ENCODE measurements around the gene CENPE.
"Not testable (repeated sequence)": the region's sequence is repeated elsewhere in the genome, so short reads cannot be mapped to it uniquely, and the experiment has no call there.

The CENPE gene

DNA sequence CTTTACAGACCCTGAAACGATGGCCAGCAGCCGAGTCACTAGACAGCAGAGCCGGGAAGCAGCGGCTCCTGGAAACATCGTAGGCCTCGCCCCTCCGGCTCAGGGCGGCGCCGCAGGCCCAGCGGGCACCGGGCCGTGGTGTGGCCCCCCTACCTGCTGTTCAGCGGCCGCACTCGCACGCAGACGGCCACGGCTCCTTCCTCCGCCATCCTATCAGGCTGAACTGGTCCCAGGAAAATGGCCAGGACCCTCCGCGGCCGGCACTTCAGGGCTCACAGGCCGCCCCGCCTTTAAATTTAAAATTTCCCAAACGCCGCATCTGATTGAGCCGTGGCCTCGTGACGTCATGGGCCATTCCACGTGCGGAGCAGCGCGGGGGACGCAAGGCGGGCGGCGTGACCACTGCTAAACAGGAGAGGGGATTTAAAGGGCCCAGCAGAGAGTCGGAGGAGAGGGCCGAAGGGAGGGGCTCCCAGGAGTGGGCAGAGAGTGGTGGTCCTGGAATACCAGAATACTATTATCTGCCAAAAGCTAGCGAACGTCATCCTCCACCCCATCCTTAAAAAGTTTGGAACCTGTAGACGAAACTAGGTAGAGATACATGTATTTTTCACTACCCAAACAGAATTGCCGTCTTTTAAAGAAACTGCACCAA, at the start of gene CENPE:
TSS of gene CENPE (minus strand) at position 233 of the 655 bp plus-strand sequence. CDS start at position 209, 24 bp downstream.
- DNase-seq, result peak; percentile 80

- no peak for DNase-seq
Measured at GRCh38 chr4:103244251-103244650, 46.1 kb upstream of the CENPE start.

GRCh38 chr4:103230938-103231337, 32.8 kb upstream of the CENPE start:
- DNase-seq, result not testable (repeated sequence)

DNA sequence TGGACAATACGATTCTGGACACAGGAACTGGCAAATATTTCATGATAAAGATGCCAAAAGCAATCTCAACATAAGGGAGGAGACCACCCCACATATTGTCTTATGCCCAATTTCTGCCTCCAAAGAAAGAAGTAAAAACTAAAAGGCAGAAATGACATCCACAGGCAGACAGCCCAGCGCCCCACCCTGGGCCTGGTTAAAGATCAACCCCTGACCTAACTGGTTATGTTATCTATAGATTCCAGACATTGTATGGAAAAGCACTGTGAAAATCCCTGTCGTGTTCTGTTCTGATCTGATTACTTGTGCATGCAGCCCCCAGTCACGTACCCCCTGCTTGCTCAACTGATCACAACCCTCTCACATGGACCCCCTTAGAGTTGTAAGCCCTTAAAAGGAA, 25.4 kb upstream of the CENPE start:
- DNase-seq, result not testable (repeated sequence)

- no peak for DNase-seq
Measured at GRCh38 chr4:103207673-103208072, 9.5 kb upstream of the CENPE start.

DNA sequence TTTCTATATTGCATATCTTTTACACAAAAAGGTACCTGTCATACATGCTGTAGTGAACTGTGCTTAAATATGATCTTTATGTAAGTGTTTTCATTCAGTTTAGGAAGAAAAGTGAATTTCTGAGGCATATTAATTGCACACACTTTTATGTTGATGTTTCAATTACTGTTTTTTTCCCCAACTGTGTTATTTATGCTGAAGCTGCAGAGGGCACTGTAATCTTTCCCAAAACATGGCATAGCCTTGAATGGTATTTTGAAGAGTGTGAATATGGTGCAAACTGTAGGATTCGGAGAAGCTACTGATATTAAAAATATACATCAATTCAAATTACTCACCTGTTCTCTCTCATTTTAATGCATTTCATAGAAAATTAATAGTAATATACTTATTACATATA, 6.0 kb upstream of the CENPE start:
- DNase-seq, result no peak

GRCh38 chr4:103201724-103202123, 3.6 kb upstream of the CENPE start:
- no peak for DNase-seq

DNA sequence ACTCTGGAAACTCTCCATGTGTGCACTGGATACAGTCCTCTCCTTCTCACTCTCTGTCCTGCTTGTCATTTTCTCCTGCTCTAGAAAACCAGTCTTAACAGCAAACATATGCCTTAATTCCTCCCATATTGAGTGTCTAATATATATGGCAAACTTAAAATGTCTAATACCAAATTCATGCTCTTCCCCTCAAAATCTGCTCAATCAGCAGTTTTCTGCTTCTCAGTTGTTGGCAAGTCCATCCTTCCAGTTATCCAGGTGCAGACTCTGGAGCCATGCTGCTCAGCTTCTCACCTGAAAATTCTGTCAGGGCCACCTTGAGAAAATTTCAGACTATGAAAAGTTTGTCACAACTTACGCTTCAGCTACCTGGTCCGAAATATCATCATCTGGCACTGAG, 3.1 kb upstream of the CENPE start:
- no peak for DNase-seq

DNA sequence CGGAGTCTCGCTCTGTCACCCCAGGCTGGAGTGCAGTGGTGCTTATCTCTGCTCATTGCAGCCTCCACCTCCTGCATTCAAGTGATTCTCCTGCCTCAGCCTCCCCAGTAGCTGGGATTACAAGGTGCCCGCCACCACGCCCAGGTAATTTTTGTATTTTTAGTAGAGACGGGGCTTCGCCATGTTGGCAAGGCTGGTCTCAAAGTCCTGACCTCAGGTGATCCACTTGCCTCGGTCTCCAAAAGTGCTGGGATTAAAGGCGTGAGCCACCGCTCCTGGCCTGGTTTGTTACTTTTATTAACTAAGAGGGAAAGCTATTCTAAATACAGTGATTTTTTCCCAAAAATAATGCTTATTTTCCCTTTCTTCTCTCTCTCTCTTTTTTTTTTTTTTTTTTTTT, 866 bp upstream of the CENPE start:
- no peak for DNase-seq

GRCh38 chr4:103197765-103198110, 405 bp downstream of the CENPE start:
- DNase-seq, result no peak

- no peak for DNase-seq
Measured at GRCh38 chr4:103193457-103193856, 4.7 kb downstream of the CENPE start.

DNA sequence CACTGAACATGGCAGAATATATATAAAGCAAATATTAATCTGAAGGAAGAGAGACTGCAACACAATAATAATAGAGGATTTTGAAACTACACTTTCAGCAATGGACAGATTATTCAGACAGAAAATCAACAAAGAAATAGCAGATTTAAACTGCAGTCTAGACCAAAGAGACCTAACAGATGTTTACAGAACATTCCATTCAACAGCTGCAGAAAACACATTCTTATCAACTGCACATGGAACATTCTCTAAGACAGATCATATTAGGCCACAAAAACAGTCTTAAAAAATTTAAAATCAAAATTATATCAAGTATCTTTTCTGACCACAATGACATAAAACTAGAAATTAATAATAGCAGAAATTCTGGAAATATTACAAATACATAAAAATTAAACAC, 27.1 kb downstream of the CENPE start:
- DNase-seq, result no peak

DNA sequence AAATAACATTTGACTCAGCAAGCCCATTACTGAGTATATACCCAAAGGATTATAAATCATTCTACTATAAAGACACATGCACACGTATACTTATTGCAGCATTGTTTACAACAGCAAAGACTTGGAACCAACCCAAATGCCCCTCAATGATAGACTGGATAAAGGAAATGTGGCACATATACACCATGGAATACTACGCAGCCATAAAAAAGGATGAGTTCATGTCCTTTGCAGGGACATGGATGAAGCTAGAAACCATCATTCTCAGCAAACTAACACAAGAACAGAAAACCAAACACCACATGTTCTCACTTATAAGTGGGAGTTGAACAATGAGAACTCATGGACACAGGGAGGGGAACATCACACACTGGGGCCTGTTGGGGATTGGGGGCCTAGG, 28.4 kb downstream of the CENPE start:
- DNase-seq, result not testable (repeated sequence)

DNA sequence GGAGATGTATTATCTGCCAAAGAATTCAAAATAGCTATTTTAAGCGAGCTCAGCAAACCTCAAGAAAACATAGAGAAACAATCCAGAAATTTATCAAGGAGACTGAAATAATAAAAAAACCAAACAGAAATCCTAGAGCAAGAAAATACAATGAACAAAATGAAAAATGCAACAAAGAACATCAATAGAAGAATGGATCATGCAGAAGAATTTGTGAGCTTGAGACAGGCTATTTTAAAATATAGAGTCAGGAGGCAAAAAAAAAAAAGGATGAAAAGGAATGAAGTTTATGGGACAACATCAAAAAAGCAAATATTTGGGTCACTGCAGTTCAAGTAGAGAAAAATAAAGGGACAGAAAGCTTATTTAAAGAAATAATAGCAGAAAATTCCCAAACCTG, 29.1 kb downstream of the CENPE start:
- no peak for DNase-seq

DNA sequence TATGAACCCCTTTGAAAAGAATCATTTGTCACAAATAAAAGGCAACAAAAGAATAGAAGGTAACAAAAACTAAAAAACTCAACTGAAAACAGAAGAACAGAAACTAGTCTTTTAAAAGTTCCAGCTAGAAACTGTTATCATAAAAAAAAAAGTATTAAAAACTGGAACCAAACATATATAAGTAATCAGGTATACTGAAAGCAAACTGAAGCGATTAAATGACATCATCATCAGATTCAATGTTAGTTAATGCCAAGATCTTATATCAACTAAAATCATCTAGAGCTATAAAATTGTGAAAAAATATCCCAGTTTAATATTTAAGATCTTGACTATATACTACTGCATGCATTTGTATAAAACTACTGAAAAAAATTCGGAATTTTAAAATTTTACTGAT, 36.0 kb downstream of the CENPE start:
- DNase-seq, result no peak

DNA sequence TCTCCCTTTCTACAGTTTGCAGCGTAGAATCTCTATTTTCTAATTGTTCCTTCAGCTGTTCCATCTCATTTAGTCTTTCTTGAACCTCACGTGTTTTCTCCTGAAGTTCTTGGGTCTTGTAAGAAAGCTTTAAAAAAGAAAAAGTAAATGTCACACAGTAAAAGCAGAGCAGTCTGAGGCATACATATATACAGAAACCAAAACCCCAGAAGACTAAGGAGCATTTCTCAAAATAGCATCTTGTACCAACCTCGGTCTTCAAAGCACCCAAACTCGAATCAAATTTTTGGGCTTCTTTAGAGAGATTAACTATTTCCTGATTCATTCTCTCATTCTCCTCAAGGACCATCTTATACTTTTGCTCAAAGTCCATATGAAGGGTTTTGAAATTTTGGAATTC, 39.4 kb downstream of the CENPE start:
- DNase-seq, result no peak

GRCh38 chr4:103156106-103156505, 42.0 kb downstream of the CENPE start:
- DNase-seq, result no peak

DNA sequence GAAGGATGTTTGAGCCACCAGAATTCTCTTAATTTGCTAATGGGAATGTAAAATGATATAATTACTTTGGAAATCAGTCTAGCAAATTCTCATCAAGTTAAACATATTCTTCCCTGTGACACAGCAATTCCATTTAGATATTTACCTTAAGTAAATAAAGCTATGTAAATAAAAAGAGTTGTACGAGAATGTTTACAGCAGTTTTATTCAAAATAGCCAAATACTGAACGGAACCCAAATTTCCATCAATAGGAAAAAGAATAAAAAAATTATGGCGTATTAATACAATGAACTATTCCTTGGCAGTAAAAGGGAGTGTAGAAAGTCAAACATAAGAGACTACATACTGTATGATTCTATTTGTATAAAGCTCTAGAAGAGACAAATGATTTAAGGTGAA, 45.8 kb downstream of the CENPE start:
- DNase-seq, result no peak

- no peak for DNase-seq
Measured at GRCh38 chr4:103150677-103151076, 47.5 kb downstream of the CENPE start.

DNA sequence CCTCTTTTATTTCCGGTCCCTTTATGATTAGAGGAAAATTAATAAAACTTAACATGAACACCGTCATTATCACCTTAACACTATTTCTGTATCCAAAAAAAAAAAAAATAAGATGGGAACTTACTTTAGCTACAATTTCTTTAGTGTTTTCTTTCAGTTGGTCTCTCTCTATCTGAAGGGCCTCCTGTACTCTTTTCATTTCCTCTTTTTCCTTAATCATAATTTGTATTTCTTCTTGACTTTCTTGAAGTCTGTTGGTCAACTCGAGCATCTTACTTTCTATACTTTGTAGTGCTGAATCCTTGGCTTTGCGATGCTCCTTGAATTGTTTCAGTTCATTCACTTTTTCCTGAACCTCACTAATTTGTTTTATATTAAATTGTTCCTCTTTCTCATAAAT, 53.2 kb downstream of the CENPE start:
- DNase-seq, result no peak

DNA sequence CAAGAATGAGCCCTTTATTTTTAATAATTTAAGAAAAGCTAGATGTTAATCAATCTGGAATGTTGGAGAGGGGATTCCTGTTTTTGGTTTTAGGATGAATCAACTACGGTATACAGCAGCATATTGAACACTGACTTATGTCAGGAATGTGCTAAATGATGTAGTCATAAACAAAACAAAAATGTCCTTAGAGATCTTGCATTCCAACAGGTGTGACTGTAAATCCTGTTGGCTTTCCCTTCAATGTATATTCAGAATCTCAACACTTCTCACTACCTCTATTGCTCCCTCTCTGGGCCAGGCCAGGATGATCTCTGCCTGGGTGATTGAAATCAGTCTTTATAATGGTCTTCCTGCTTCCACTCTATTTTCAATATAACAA, 60.7 kb downstream of the CENPE start:
- no peak for DNase-seq

DNA sequence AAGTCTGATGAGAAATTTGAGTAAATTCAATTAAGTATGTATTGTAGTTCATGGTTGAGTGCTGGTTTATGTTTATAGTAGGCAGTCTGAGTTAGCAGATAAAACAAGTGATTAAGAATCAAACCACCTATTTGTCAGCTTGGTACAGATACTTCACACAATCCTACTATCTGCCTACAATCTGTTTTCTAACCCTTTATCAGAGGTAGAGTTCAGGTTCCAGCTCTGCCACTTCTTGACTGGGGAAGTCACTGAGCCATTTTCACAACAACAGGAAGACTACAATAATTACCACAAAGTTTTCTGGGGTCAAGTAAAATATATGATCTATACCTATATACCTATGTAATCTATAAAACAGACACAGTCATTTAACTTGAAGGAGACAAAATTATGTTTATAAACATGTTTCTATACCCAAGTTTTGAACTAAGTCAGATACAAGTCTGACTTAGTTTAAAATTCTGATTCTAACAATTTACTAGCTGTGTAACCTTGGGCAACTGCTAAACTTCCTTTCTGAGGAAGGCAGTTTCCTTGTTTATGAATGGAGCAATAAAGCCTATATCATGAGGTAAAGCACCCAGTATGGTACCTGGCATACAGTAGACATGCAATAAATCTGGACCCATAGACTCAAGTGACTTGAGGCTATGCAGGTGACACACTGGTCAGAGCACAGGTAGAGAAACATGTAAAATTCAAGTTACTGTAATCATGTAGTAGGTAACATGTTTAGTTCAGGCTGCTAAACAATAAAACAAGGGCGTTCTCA, 61.3 kb downstream of the CENPE start:
- no peak for DNase-seq

DNA sequence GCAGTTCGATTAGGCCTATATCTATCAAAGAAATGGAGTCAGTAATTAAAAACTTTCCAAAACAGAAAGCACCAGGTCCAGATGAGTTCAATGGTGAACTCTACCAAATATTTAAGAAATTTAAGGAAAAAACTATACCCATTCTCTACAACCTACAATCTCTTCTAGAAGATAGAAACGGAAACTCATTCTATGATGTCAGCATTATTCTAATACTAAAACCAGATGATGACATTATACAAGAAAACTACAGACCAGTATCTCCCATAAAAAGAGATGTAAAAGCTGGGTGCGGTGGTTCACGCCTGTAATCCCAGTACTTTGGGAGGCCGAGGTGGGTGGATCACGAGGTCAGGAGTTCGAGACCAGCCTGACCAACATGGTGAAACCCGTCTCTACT, 69.0 kb downstream of the CENPE start:
- DNase-seq, result no peak

DNA sequence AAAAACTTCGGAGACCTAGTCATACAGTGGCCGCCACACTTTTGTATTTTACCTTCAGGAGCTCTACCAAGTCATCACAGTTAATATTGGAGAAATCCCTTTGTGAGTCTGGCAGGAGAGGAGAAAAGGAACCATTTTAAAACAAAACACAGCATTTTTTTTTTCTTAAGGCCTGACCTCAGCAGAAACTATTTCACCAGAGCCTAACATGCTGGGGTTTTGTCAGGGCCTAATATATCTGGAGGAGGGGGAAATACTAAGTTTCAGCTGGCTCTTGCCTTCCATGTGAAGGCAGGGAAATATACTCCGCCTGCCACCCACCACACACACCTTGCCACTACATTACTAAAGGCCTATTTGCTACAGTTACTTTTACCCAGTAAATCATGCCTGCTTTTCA, 72.0 kb downstream of the CENPE start:
- DNase-seq, result no peak

- DNase-seq, result no peak
Measured at GRCh38 chr4:103123114-103123513, 75.0 kb downstream of the CENPE start.

All from activated effector memory CD4-positive, alpha-beta T cell treated with Interleukin-2 at 50 U/mL for 16 hours (primary cell).